Measurements from ENCODE around the gene MCF2. TPM values are rescaled to one million over a fixed set of nuclear protein-coding genes. Genes with fewer than 3 reads are reported as not detected.

MCF2 gene
- polyA plus RNA-seq, 1 donor from 2014 or later = 16.0 TPM

DNA sequence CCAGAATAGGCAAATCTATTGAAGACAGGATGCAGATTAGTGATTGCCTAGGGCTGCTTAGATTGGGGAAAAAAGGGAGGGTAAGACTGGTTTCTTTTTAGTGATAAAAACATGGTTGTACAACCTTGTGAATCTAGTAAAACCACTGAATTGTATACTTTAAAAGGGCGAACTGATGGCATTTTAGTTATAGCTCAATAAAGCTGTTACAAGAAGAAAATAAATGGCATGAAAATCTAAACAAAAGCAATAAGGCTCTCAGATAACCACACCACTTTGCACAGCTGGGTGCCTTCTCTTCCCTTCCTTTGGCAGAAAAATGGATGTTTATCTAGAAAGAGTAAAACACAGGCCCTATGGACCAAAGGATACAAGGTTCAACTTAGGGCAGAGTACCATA, 107.9 kb downstream of the MCF2 start:
- no peak overlapping the region for H2AFZ ChIP-seq (ENCODE audit: low read depth, low read length)
- H3K79me2 ChIP-seq (replicated peaks; ENCODE audit: insufficient read depth, low read length) = no peaks in the 10 kb centered on the region
- no peaks in the 10 kb centered on the region for H3K27me3 ChIP-seq (ENCODE audit: insufficient read depth, low read depth, low read length)
- H3K4me3 ChIP-seq (ENCODE audit: low read length) = no peak overlapping the region
- no peaks in the 10 kb centered on the region for H4K20me1 ChIP-seq (ENCODE audit: insufficient read depth)
- no peaks in the 10 kb centered on the region for H3K36me3 ChIP-seq (ENCODE audit: insufficient read depth, low read length)
- H3K27ac ChIP-seq (ENCODE audit: low read length) = no peak overlapping the region
- TF ChIP-seq MXI1 (conservative IDR thresholded peaks at IDR 0.05; ENCODE audit: poor library complexity, severe bottlenecking) = no peak
- TF ChIP-seq EP300 (conservative IDR thresholded peaks at IDR 0.05; ENCODE audit: poor library complexity, severe bottlenecking) = no peak
- TF ChIP-seq, protein P1, sequence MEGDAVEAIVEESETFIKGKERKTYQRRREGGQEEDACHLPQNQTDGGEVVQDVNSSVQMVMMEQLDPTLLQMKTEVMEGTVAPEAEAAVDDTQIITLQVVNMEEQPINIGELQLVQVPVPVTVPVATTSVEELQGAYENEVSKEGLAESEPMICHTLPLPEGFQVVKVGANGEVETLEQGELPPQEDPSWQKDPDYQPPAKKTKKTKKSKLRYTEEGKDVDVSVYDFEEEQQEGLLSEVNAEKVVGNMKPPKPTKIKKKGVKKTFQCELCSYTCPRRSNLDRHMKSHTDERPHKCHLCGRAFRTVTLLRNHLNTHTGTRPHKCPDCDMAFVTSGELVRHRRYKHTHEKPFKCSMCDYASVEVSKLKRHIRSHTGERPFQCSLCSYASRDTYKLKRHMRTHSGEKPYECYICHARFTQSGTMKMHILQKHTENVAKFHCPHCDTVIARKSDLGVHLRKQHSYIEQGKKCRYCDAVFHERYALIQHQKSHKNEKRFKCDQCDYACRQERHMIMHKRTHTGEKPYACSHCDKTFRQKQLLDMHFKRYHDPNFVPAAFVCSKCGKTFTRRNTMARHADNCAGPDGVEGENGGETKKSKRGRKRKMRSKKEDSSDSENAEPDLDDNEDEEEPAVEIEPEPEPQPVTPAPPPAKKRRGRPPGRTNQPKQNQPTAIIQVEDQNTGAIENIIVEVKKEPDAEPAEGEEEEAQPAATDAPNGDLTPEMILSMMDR (IDR thresholded peaks at IDR 0.05; ENCODE audit: poor library complexity, severe bottlenecking) = no peak
- TF ChIP-seq EZH2 (IDR thresholded peaks at IDR 0.05; ENCODE audit: borderline replicate concordance, insufficient read depth, low read length, poor library complexity, severe bottlenecking) = no peak
- no peak for TF ChIP-seq SMC3 (conservative IDR thresholded peaks at IDR 0.05; ENCODE audit: poor library complexity)
- TF ChIP-seq POLR2AphosphoS5 (IDR thresholded peaks at IDR 0.05) = no peak
- no peak for TF ChIP-seq RAD21 (conservative IDR thresholded peaks at IDR 0.05)
- TF ChIP-seq, protein P2, sequence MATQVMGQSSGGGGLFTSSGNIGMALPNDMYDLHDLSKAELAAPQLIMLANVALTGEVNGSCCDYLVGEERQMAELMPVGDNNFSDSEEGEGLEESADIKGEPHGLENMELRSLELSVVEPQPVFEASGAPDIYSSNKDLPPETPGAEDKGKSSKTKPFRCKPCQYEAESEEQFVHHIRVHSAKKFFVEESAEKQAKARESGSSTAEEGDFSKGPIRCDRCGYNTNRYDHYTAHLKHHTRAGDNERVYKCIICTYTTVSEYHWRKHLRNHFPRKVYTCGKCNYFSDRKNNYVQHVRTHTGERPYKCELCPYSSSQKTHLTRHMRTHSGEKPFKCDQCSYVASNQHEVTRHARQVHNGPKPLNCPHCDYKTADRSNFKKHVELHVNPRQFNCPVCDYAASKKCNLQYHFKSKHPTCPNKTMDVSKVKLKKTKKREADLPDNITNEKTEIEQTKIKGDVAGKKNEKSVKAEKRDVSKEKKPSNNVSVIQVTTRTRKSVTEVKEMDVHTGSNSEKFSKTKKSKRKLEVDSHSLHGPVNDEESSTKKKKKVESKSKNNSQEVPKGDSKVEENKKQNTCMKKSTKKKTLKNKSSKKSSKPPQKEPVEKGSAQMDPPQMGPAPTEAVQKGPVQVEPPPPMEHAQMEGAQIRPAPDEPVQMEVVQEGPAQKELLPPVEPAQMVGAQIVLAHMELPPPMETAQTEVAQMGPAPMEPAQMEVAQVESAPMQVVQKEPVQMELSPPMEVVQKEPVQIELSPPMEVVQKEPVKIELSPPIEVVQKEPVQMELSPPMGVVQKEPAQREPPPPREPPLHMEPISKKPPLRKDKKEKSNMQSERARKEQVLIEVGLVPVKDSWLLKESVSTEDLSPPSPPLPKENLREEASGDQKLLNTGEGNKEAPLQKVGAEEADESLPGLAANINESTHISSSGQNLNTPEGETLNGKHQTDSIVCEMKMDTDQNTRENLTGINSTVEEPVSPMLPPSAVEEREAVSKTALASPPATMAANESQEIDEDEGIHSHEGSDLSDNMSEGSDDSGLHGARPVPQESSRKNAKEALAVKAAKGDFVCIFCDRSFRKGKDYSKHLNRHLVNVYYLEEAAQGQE (IDR thresholded peaks at IDR 0.05; ENCODE audit: borderline replicate concordance) = no peak
- TF ChIP-seq TAF1 (IDR thresholded peaks at IDR 0.05; ENCODE audit: low read depth) = no peak
- no peak overlapping the region for H3K4me2 ChIP-seq (ENCODE audit: low read length)
- H3K9ac ChIP-seq (ENCODE audit: low read length) = no peak overlapping the region
- no peaks in the 10 kb centered on the region for H3K9me3 ChIP-seq (ENCODE audit: low read length)
- H3F3A ChIP-seq (ENCODE audit: insufficient read depth, low read length, poor library complexity, severe bottlenecking) = no peaks in the 10 kb centered on the region
- no peaks in the 10 kb centered on the region for H3K9me2 ChIP-seq (ENCODE audit: insufficient read depth, low read length)

DNA sequence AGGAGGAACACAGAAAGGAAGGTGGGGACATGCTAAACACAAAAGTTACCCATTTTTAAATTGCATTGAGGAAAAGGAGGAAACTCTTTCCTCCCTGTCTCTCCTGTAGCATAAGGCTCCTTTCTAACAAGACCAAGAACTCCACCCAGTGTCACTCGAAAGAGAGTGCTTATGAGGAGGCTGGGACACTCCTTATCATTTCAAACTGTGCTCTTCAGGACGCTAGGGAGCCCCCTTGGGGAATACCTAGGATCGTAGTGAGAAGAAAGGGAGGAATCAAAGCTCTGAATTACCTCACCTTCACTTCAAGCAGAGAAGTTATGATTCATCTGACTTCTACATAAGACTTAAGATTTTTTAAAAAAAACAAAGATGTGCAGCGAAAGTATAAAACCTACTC, 111.9 kb downstream of the MCF2 start:
- Histone ChIP-seq H3K27me3 (ENCODE audit: insufficient read depth, low read depth, low read length) (no peaks in the 10 kb centered on the region), H4K20me1 (ENCODE audit: insufficient read depth) (no peaks in the 10 kb centered on the region), H3K27ac (ENCODE audit: low read length) (no peak overlapping the region), H3K9me3 (ENCODE audit: low read length) (no peaks in the 10 kb centered on the region), H3K9ac (ENCODE audit: low read length) (no peak overlapping the region), H2AFZ (ENCODE audit: low read depth, low read length) (no peak overlapping the region), H3K4me2 (ENCODE audit: low read length) (no peak overlapping the region), H3F3A (ENCODE audit: insufficient read depth, low read length, poor library complexity, severe bottlenecking) (no peaks in the 10 kb centered on the region), H3K4me3 (ENCODE audit: low read length) (no peak overlapping the region), H3K36me3 (ENCODE audit: insufficient read depth, low read length) (no peaks in the 10 kb centered on the region), H3K9me2 (ENCODE audit: insufficient read depth, low read length) (no peaks in the 10 kb centered on the region), H3K79me2 (replicated peaks; ENCODE audit: insufficient read depth, low read length) (no peaks in the 10 kb centered on the region)
- TF ChIP-seq EZH2 (IDR thresholded peaks at IDR 0.05; ENCODE audit: borderline replicate concordance, insufficient read depth, low read length, poor library complexity, severe bottlenecking) = no peak

DNA sequence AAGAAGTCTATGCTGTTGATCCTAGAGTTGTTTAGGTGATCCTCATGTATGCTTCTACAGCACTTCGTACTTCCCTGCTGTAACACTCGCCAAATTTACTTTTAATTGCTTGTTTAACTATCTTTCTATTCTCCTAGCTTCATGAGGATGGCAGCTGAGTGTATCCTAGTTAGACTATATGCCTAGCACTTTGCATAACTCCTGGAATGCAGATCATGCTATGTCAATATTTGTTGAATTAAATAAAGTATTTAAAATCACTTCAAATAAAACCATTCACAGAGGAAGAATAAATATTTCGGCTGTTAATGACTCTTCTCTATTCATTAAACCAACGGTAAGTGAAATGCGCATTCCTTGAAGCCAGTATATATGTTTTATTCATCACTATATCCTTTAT, 122.4 kb downstream of the MCF2 start:
- Histone ChIP-seq H3K27ac (ENCODE audit: low read length) (no peak overlapping the region), H3K4me2 (ENCODE audit: low read length) (no peak overlapping the region), H3K9me2 (ENCODE audit: insufficient read depth, low read length) (no peaks in the 10 kb centered on the region), H3K9me3 (ENCODE audit: low read length) (no peaks in the 10 kb centered on the region), H3K9ac (ENCODE audit: low read length) (no peak overlapping the region), H2AFZ (ENCODE audit: low read depth, low read length) (no peak overlapping the region), H3K36me3 (ENCODE audit: insufficient read depth, low read length) (no peaks in the 10 kb centered on the region), H3K27me3 (ENCODE audit: insufficient read depth, low read depth, low read length) (no peaks in the 10 kb centered on the region), H3K4me3 (ENCODE audit: low read length) (no peak overlapping the region), H4K20me1 (ENCODE audit: insufficient read depth) (no peaks in the 10 kb centered on the region), H3F3A (ENCODE audit: insufficient read depth, low read length, poor library complexity, severe bottlenecking) (no peaks in the 10 kb centered on the region), H3K79me2 (replicated peaks; ENCODE audit: insufficient read depth, low read length) (no peaks in the 10 kb centered on the region)
- no peak for TF ChIP-seq EP300 (conservative IDR thresholded peaks at IDR 0.05; ENCODE audit: poor library complexity, severe bottlenecking)
- TF ChIP-seq EZH2 (IDR thresholded peaks at IDR 0.05; ENCODE audit: borderline replicate concordance, insufficient read depth, low read length, poor library complexity, severe bottlenecking) = no peak
- TF ChIP-seq, protein P2 (IDR thresholded peaks at IDR 0.05; ENCODE audit: borderline replicate concordance) = no peak
- TF ChIP-seq MXI1 (conservative IDR thresholded peaks at IDR 0.05; ENCODE audit: poor library complexity, severe bottlenecking) = no peak
- TF ChIP-seq POLR2AphosphoS5 (IDR thresholded peaks at IDR 0.05) = no peak
- TF ChIP-seq SMC3 (conservative IDR thresholded peaks at IDR 0.05; ENCODE audit: poor library complexity) = no peak
- TF ChIP-seq, protein P1 (IDR thresholded peaks at IDR 0.05; ENCODE audit: poor library complexity, severe bottlenecking) = no peak
- TF ChIP-seq RAD21 (conservative IDR thresholded peaks at IDR 0.05) = no peak
- no peak for TF ChIP-seq TAF1 (IDR thresholded peaks at IDR 0.05; ENCODE audit: low read depth)
